Right renal cortex interstitium (tissue), 3 donors: ENCODE measurements around the gene CYB5R2. TPM values are rescaled to one million over a fixed set of nuclear protein-coding genes. Genes with fewer than 3 reads are reported as not detected.
"Not testable (repeated sequence)": the region's sequence is repeated elsewhere in the genome, so short reads cannot be mapped to it uniquely, and the experiment has no call there.

Experiments
- DNase-seq, 3 donors: peaks; one replicate each; pipeline ENCODE4 v3.0.0-alpha.2; 2013; ENCODE audit warnings: low read depth in 3 of 3, low spot score in 2 of 3
- polyA plus RNA-seq, 3 donors: library from polyadenylated mRNA; unstranded; fragments of 120-200 nt; gene quantifications; one replicate each; pipeline ENCODE4 v1.2.1, GENCODE V29; 2013; ENCODE audit not compliant: insufficient read length in 3 of 3

The CYB5R2 gene
- polyA plus RNA-seq, 3 donors, result 25.9 to 30.3 (median 29.1) TPM

DNA sequence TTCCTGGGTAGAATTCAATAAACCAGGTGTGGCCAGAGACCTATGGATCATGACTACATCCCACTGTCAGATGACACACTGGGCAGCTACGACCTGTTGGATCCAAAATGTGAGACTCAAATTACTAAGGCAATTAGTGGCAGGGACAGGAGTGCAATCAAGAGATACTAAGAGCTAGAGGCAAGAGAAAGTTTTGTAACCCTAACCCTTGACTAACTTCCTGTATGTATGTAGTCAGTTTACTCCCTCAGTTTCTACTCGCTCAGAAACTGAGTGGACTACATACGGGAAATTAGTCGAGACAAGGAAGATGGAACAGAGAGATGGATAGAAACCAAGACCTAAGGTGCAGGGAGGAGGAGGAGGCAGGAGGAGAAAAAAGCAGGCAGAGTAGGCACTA, 2.7 kb downstream of the CYB5R2 start:
- DNase-seq, result no peak

DNA sequence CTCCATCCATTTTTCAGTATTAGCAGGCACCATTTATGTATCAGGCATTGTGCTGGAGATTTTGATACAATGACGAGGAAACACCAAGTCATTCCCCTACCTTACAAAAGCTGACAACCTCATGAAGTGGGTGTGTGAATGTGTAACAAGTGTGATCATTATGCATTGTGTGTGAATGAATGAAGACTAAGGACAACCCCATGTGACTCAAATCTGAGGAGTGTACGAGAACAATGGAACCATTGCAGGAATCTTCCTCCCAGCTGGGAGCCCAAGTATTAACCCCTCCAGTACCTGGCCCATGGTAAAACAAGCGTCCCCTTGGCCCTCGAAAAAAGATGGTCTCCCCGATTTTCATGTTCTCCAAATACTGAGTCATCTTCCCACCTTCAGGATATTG, 4.4 kb downstream of the CYB5R2 start:
- DNase-seq, result no peak

DNA sequence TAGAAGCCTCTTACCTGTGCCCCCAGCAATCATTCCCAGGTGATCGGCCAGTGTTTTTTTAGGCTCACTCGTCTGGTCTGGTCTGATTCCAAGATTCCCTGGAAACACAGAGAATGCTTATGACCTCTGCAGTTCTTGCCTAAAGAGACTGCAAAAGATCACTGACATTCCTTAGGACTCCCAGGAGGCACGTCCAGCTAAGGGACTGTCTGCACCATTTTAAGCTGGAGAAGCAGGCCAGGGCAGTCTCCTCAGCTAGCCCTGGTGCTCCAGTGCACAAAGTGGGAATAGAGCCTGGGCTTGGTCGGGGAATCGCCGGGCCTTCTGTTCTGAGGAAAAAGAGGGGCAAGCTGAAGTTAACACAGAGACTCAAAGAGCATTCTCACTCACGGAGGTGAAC, 4.8 kb downstream of the CYB5R2 start:
- no peak for DNase-seq

DNA sequence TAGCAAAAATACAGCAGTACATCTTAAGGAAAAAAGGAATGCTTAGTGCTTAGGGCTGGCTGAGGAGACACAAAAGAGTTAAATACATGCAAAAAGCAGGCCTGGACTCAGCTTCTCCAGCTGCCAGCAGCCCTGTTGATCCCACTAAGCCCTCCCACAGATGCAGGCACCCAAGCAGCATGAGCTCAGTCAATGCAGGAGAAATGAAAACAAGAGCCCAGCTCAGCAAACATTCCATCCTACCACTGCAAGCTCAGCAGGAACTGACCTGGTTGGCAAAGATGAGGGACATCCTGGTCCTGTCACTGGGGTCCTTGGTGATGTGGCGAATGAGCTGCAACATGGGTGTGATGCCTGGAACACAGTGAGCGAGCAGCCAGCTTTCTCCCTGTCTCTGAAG, 5.8 kb downstream of the CYB5R2 start:
- no peak for DNase-seq

DNA sequence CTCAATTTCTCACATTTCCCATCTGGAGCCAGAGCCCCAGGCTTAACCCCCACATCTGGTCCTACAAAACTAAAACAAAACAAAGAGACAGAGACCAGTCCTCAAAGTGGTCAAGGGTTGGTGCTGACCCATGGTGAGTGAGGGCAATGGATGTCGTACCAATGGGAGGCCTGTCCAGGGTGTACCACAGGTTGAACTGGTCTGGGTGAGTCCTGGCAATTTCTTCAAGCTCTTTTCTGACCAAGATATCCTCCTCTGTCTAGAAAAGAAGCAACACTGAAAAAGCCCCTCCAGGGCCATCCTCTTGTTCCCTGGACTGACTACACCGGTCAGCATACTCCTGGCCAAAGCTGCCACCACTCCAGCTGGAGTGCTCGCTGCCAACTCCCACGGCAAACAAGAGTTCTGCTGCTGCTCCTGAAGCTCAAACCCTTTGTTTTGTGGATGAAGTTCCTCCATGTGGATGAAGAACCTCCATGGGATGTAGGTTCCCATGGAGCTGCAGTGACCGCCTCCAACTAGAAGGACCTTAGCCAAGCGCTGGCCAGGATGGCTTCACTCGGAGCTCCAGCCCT, 6.9 kb downstream of the CYB5R2 start:
- no peak for DNase-seq

DNA sequence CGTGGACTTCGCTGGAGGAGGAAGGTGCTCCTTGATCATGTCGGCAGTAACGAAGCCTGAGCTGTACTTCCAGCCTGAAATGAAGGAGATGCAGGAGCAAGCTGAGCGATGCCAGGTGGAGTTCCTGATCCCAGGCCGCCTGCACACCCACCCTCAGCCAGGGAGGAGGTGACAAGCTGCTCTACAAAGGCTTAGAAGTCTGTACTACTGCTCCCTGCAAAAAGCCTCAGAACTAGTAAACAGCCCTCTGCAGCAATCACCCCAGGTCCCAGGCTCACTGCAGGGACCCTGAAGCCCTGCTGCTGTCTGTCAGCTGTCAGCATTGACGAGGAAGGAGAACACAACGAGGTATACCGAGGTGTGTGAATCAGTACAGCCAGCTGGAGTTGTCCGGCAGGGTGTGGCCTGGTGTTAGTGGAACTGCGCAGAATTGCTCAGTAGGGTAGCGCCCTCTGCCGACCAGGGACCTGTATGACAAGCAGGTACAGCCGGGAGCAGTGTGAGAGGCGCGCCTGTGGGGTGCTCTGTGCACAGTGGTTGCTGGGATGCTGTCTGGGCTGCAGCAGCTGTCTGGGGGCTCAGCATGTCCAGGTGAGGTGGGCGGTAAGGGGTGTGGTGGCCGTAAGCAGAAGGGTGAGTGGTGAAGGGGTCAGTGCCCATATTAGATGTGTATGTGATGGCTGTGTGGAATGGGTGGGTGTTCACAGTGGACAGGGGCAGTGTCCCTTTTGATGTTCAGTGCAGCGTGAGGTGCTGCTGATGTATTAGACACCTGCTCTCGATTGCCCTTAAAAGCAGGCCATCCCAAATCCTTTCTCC, 7.6 kb downstream of the CYB5R2 start:
- DNase-seq, result no peak

DNA sequence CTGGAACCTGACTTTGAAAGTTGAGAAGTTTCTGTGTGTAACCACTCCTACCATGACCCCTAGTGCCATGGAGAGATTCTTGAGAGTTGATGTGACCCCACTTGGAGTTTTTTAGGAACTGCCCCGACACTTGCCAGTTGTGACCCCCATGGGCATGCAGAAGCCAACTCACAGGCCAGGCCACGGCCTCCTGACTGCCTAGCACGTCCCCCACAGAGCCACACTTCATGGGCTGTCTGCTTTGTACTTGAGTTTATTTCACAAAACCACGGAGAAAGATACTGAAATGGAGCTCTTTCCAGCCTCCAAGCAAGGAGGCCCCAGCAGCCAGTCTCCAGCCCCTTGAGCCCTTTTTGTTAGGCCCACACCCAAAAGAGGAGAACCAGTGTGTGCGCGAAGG, 8.4 kb downstream of the CYB5R2 start:
- no peak for DNase-seq

DNA sequence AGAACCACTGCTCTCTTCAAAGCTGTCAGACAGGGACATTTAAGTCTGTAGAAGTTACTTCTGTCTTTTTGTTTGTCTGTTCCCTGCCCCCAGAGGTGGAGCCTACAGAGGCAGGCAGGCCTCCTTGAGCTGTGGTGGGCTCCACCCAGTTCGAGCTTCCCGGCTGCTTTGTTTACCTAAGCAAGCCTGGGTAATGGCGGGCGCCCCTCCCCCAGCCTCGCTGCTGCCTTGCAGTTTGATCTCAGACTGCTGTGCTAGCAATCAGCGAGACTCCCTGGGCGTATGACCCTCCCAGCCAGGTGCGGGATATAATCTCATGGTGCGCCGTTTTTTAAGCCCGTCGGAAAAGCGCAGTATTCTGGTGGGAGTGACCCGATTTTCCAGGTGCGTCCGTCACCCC, 9.8 kb downstream of the CYB5R2 start:
- not testable (repeated sequence) for DNase-seq

DNA sequence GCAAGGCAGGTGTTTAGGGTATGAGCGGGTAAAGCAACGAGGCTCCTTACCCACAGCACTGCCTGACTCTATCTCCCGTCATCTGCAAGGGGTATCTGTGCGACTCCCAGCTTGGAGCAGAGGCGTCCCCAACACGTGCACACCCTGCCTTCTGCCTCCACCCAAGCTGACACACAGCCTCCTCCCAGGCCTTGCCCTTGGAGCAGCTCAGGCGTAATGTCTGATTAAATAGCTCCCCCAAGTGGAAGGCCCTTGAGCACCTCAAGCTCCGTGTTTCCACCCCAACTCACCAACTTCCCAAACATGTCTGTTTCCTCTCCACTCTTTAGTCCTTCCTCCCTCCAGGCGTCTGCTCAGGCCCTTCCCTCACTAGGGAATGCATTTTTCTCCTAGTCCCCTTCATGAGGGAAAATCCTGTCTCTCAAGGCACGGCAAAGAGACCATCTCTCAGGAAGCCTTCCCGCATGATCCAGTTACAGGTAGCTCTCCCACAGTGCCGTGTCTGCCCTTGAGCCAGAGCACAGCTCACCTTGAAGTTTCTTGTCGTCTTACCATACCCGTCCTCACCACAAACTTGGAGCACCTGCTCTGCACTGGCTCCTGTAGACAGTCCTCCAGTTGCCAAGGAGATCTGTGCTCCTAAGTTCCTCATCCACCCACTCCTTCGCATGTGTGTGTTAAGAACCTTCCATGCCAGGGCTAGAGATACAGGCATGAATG, 15.8 kb downstream of the CYB5R2 start:
- peak in 1 of 3 donors; percentile 41 for DNase-seq

DNA sequence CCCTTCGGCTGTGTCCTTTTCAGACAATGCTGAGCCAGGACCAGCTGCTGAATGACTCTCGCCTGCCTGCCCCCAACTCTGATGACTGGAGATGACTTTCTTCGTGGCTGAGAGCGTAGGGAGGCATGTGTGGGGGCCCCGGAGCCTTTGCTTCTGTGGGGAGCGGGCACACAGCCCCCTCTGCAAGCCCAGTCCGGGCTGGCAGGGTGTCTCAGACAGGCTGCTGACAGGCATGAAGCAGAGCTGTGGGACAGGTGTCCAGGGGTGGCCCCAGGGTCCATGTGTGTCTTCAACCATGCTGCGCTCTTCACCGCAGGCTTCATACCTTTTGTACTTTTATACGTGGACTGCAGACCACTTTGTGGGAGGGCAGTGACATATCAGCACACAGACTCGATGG, 16.6 kb downstream of the CYB5R2 start:
- no peak for DNase-seq

DNA sequence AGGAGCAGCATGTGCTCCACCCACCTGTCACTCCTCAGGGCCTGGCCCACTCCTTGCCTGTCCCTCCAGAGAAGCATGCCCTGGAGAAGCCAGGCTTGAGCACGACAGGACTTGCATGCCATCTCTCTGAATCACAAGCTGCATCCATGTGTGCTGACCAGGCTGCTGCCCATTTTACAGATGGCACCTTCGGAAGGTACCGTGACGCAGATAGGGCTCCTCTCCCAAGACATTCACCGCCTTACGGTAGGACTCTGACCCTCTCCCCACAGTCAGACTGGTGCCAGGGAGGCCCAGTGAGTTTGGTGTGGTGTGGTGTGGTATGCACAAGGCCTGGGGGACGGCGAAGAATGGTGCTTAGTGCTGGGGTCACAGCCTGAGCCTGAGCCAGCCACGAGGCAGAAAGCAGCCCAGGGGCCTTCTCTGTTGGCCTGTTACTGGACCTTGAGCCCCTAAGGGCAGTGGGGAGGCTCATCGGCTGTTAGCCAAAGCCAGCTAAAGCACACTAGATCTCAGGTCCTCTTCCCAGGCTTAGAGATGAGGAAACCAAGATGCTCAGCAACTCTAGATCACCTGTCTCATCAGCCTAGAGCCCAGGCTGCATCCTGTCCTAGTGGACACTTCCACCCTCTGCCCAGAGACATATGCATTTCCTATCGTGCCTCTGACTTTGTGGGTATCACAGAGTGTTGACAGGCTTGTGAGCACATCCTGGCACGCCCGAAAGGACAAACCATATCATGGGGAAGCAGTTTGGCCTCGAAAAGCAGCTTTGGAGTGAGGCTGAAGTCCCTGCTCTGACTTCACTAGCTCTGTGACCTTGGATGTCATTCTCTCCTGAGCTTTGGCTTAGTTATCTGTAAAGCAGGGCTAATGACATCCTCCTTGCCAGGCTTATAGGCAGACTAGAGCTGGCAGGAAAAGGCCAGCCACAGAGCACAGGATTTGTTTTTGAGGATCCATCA, 17.8 kb downstream of the CYB5R2 start:
- no peak for DNase-seq

DNA sequence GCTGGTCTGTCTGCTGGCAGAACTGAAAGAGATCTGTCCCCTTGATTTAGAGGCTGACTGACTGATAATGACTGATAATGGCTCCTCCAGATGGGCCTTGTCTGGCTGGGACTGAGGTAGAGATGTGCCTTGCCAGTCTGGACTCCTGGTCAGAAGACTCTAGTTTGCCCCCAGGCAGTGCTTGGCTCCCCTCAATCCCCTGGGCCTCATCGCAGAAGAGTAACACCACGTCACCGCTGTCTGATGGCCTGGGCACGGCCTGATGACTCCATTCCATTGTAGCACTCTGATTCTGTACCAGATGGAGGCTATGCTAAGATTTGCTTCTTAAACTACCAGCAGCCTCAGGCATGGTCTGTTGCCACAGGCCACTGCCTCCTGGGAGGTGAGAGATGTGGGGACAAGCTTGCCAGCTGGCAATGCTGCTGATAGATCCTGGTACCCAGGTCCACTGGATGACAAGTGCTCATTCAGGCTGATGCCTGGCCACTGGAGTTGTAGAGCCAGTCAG, 19.1 kb downstream of the CYB5R2 start:
- no peak for DNase-seq

DNA sequence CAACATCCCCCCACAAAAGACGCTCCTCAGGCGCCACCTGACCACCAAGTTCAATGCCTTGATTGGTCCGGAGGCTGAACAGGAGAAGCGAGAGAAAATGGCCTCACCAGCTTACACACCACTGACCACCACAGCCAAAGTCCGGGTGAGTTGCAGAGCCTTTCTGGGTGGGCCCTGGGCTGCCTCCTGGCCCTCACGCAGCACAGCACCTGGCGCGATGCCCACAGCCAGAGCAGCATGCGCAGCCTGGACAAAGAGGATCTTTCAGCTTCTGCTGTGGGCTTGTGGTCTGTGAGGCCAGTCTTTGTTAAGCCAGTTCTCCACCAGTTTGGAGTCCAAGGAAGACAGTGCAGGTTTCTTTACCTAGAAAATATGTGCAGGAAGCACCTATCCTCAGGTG, 21.6 kb downstream of the CYB5R2 start:
- no peak for DNase-seq

DNA sequence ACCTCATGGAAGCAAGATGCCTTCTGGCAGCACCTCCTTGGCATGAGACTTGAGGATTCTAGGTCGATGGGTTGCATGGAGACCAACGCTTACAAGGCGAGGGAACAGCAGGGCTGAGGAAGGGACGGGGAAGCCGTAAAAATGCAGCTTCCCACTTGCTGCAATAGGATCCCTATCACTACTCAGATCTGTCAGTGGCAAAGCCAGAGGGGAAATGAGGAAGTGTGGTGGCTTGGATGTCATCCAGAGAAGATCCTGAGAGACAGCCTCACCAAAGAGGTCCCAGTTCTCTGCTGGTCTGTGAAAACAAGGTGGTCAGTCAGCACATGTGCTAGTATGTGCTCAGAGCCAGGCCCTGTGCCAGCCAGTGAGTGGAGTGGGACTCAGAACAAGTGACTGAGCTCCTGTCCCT, 22.2 kb downstream of the CYB5R2 start:
- no peak for DNase-seq

DNA sequence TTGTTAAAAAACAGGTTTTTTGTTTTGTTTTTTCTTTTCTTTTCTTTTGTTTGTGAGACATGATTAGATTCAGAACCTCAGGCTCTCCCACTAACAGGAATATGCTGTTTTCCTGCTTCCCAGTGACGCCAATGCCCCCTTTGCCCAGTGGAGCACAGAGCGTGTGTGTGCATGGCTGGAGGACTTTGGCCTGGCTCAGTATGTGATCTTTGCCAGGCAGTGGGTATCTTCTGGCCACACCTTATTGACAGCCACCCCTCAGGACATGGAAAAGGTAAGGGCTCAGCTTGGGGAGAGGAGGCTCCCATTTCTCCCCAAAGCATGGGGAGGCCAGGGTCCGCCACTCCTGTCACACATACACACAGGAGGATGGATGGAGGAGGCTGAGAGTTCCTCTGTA, 25.0 kb downstream of the CYB5R2 start:
- DNase-seq, result no peak

DNA sequence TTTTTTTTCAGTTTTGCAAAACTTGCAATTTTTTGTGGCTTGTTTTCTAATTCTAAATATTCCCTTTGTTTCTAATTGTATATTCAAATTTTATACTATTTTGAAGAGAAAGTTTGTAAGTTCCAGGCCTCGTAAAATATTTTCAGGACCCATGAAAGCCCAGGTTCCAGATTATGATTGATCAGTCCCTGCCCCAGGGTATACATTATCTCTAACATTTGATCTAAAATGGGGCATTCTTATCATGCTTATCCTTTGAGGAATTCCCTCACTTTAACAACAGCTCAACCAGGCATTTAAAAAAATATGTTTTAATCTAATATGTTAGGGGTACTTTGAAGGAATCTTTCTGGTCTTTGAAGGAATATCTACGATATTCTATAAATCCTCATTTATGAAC, 26.4 kb downstream of the CYB5R2 start:
- DNase-seq, result no peak

DNA sequence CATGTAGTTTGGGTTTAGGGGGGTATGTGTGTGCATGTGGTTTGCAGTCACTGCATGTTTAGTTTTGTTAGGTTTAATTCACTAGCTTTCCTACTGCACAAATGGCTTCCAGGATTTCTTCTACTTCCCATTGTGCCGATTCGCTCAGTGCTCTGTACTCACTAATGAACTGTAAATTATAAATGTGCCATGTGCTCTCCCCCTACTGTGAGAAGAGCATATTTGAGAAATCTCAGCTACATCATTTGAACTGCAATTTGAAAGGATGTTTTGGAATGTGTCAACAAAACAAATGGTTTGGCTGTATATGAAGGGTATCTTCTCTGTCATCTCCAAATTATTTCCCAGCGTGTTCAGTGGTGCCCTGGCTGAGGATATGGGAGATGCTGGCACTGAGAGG, 28.1 kb downstream of the CYB5R2 start:
- DNase-seq, result no peak

DNA sequence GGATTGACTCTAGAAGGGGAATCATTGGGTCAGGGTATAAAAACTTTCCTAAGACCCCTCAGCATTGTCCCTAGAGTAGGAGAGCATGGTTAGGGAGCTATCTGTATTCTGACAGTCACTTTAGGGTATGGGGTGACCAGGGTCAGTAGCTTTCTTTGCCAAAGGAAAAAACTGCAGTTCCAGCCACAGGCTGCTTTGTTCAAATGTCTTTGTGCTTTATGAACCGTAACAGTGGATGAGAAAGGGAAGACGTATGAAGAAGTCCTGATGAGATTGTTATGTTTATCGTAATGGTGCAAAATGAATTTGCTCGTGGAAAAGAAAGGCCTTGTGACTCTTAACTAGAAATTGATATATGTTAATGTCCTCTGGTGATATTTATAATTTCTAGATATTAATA, 30.0 kb downstream of the CYB5R2 start:
- no peak for DNase-seq

DNA sequence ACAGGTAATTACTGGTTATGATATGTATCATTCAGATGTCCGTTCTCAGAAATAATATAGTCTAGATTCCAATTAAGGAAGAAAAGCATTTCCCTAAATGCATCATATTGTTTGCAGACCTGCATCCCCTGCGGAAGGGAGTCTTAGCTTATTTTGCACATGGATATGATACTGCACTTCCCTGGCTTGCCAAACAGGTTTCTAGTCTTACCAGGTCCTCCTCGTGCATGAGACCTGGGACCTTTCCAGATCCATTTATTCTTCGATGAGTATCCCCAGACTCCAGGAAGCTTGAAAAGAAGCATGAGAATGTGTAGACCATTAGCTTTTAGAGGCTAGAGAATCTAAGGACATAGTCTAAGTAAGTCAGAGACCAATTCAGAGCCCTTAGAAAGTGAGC, 30.6 kb downstream of the CYB5R2 start:
- DNase-seq, result no peak

DNA sequence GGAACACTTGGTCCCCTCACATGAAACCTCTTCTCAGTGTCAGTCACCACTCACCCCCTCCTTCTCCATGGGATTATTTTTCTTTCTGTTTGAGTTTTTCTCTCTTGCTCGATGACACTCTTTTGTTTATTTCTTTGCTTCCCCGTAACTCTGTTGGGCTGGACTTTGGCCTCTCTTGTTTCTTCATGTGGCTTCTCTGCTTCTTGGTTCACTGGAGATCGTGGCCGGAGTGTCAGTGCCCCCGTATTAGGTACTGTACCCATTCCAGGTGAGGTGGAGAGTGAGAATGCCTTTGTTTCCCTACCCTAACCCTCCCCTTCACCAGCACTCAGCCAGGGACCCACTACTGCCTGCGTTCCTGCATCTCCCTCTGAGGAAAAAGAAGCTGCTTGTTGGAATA, 32.5 kb downstream of the CYB5R2 start:
- no peak for DNase-seq

DNA sequence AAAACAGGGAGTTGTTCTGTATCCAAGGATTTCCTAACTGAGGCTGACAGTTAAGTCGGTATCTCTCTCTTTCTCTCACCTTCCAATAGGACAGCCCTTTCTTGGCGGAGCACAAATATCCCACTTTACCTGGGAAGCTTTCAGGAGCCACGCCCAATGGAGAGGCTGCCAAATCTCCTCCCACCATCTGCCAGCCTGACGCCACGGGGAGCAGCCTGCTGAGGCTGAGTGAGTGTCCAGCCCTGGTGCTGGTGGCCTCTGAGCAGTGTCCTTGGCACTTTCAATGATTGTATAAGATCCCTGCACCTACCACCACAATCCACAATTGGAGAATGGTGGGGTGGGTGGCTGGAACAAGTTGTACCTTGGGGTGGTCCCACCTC, 33.7 kb downstream of the CYB5R2 start:
- DNase-seq, result no peak
